Measurements from ENCODE around the gene IDH3B. TPM values are rescaled to one million over a fixed set of nuclear protein-coding genes. Genes with fewer than 3 reads are reported as not detected.

IDH3B gene
- total RNA-seq, 1 experiment from 2014 or later: 132 TPM

DNA sequence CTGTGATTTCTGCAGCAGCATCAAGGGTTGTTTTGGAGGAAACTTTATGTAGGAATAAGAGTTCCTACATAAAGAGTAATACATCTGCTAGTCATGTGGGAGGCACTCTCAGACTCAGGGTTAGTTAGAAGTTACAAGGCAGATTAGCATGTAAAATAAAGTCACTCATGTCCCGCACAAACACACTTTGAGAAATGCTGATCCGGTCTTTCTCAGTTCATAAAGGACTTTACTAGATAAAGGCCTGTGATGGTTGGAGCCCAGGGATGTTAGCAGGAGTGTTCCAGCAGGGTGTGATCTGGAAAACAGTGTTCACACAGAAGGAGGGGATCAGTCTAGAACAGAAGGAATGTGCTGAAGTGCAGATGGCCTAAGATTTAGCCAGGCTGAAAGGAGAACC lies 44.7 kb downstream of the IDH3B start (continued):
- TF ChIP-seq, protein P1, sequence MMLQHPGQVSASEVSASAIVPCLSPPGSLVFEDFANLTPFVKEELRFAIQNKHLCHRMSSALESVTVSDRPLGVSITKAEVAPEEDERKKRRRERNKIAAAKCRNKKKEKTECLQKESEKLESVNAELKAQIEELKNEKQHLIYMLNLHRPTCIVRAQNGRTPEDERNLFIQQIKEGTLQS (IDR thresholded peaks at IDR 0.05): no peak
- TF ChIP-seq YY1 (IDR thresholded peaks at IDR 0.05; ENCODE audit: extremely low read depth, insufficient replicate concordance, low read depth, low read length) (no peak), POLR2AphosphoS5 (IDR thresholded peaks at IDR 0.05; ENCODE audit: low read depth, low read length) (no peak)

DNA sequence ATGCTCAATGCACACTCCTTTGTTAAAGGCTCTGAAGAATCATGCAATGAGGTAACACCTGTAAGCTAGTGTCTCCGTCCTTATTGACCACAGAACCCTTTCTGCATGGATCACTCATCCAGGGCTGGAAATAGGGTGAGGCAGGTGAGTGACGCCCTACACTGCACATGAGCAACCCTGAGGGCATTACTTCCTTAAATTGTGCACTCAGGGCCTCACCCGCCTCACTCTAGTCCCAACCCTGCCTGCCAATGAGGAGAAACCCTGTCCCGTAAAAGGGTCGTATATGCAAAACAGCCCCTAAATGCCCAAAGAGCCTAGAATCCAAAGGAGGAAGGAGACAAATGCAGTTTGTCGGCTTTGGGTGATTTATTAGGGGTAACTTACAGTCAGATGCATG lies 45.2 kb downstream of the IDH3B start:
- no peaks in the 10 kb centered on the region for H3K9me2 ChIP-seq (ENCODE audit: insufficient read depth)
- POLR2A ChIA-PET: no interaction called here
- no peaks in the 10 kb centered on the region for H3K27me3 ChIP-seq (ENCODE audit: insufficient read depth, low read length)
- ATAC-seq: no peak
- no TSS peak for BruUV-seq (replicated peaks)
- no peak for DNase-seq (ENCODE audit: low read depth, low spot score)
- RAD21 ChIA-PET (ENCODE audit: low non-redundant PET in 1 of 2, low total read pairs in 2 of 2, uncharacterized antibody in 2 of 2, unreplicated experiment in 2 of 2): no interaction called here
- H3K36me3 ChIP-seq (ENCODE audit: control insufficient read depth in 1 of 2, insufficient read depth in 2 of 2, low read length in 2 of 2): no peaks in the 10 kb centered on the region
- H4K20me1 ChIP-seq (ENCODE audit: insufficient read depth): no peaks in the 10 kb centered on the region
- intact Hi-C loops (cut with micrococcal nuclease): no loop called here
- H3K79me2 ChIP-seq (ENCODE audit: insufficient read depth, low read length): no peaks in the 10 kb centered on the region
- H3K4me1 ChIP-seq (ENCODE audit: control insufficient read depth in 1 of 2, insufficient read depth in 2 of 2, low read length in 2 of 2): peaks cover 9 to 17% of the 10 kb centered on the region in 2 experiments
- no peak overlapping the region for H3K27ac ChIP-seq (ENCODE audit: low read depth, low read length)
- no peak overlapping the region for H3K9ac ChIP-seq (ENCODE audit: low read length)
- no peaks in the 10 kb centered on the region for H3K9me3 ChIP-seq (ENCODE audit: control insufficient read depth in 1 of 2, insufficient read depth in 1 of 2, low read depth in 1 of 2, low read length in 2 of 2)
- H2AFZ ChIP-seq (ENCODE audit: low read depth, low read length, poor library complexity, severe bottlenecking): no peak overlapping the region
- H3K4me2 ChIP-seq (ENCODE audit: low read length): no peak overlapping the region
- CTCF ChIA-PET: no interaction called here
- no peak overlapping the region for H3K4me3 ChIP-seq (replicated peaks in 1 of 2; ENCODE audit: low read depth in 1 of 2, low read length in 2 of 2)
- no peak for TF ChIP-seq SRF (IDR thresholded peaks at IDR 0.05; ENCODE audit: low read depth)
- no peak for TF ChIP-seq POLR2AphosphoS5 (IDR thresholded peaks at IDR 0.05; ENCODE audit: low read depth, low read length)
- TF ChIP-seq, protein P2, sequence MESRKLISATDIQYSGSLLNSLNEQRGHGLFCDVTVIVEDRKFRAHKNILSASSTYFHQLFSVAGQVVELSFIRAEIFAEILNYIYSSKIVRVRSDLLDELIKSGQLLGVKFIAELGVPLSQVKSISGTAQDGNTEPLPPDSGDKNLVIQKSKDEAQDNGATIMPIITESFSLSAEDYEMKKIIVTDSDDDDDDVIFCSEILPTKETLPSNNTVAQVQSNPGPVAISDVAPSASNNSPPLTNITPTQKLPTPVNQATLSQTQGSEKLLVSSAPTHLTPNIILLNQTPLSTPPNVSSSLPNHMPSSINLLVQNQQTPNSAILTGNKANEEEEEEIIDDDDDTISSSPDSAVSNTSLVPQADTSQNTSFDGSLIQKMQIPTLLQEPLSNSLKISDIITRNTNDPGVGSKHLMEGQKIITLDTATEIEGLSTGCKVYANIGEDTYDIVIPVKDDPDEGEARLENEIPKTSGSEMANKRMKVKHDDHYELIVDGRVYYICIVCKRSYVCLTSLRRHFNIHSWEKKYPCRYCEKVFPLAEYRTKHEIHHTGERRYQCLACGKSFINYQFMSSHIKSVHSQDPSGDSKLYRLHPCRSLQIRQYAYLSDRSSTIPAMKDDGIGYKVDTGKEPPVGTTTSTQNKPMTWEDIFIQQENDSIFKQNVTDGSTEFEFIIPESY (IDR thresholded peaks at IDR 0.05; ENCODE audit: extremely low read depth, insufficient replicate concordance, low read length): no peak
- TF ChIP-seq CEBPB (IDR thresholded peaks at IDR 0.05; ENCODE audit: low read depth): no peak
- no peak for TF ChIP-seq POLR2A (IDR thresholded peaks at IDR 0.05; ENCODE audit: borderline replicate concordance, extremely low read depth, insufficient read depth, insufficient read length)
- no peak for TF ChIP-seq EZH2 (IDR thresholded peaks at IDR 0.05)
- no peak for TF ChIP-seq TCF7L2 (IDR thresholded peaks at IDR 0.05; ENCODE audit: borderline replicate concordance, extremely low read depth, insufficient read depth, insufficient read length)
- TF ChIP-seq SP1 (IDR thresholded peaks at IDR 0.05; ENCODE audit: low read depth): no peak
- no peak for TF ChIP-seq YY1 (IDR thresholded peaks at IDR 0.05; ENCODE audit: extremely low read depth, insufficient replicate concordance, low read depth, low read length)
- TF ChIP-seq ZNF274 (IDR thresholded peaks at IDR 0.05; ENCODE audit: low read depth, low read length): no peak
- TF ChIP-seq SIN3A (IDR thresholded peaks at IDR 0.05; ENCODE audit: low read depth): no peak
- TF ChIP-seq JUND (IDR thresholded peaks at IDR 0.05): no peak
- no peak for TF ChIP-seq EGR1 (IDR thresholded peaks at IDR 0.05; ENCODE audit: low read depth)
- no peak for TF ChIP-seq FOSL1 (IDR thresholded peaks at IDR 0.05; ENCODE audit: low read depth)
- TF ChIP-seq EZH2phosphoT487 (IDR thresholded peaks at IDR 0.05; ENCODE audit: borderline replicate concordance): no peak
- TF ChIP-seq, protein P3, sequence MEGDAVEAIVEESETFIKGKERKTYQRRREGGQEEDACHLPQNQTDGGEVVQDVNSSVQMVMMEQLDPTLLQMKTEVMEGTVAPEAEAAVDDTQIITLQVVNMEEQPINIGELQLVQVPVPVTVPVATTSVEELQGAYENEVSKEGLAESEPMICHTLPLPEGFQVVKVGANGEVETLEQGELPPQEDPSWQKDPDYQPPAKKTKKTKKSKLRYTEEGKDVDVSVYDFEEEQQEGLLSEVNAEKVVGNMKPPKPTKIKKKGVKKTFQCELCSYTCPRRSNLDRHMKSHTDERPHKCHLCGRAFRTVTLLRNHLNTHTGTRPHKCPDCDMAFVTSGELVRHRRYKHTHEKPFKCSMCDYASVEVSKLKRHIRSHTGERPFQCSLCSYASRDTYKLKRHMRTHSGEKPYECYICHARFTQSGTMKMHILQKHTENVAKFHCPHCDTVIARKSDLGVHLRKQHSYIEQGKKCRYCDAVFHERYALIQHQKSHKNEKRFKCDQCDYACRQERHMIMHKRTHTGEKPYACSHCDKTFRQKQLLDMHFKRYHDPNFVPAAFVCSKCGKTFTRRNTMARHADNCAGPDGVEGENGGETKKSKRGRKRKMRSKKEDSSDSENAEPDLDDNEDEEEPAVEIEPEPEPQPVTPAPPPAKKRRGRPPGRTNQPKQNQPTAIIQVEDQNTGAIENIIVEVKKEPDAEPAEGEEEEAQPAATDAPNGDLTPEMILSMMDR (IDR thresholded peaks at IDR 0.05 in 2 of 3, conservative IDR thresholded peaks at IDR 0.05 in 1 of 3; ENCODE audit: borderline replicate concordance in 1 of 3, insufficient read depth in 1 of 3, low read depth in 2 of 3, low read length in 2 of 3): no peak
- TF ChIP-seq, protein P4, sequence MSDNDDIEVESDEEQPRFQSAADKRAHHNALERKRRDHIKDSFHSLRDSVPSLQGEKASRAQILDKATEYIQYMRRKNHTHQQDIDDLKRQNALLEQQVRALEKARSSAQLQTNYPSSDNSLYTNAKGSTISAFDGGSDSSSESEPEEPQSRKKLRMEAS (IDR thresholded peaks at IDR 0.05): no peak
